Measurements from ENCODE around the gene HS3ST6. TPM values are rescaled to one million over a fixed set of nuclear protein-coding genes. Genes with fewer than 3 reads are reported as not detected.
A peak's percentile ranks its signal among the peaks of the same experiment; 100 is the strongest.

HS3ST6 gene
- polyA plus RNA-seq, 1 of the 3 experiments (the other 2 are of a cell fraction): 0.03 TPM

GRCh38 chr16:1929578-1930337 lies 11.5 kb upstream of the HS3ST6 start (continued):
- TF ChIP-seq PBX3 (IDR thresholded peaks at IDR 0.05): no peak
- peak; percentile 93 for TF ChIP-seq NRF1 (IDR thresholded peaks at IDR 0.05; ENCODE audit: low read depth, low read length)
- peak; percentile 54 for TF ChIP-seq POLR2AphosphoS5 (IDR thresholded peaks at IDR 0.05; ENCODE audit: low read depth, low read length)
- TF ChIP-seq TCF12 (IDR thresholded peaks at IDR 0.05): no peak
- TF ChIP-seq SMC3 (IDR thresholded peaks at IDR 0.05; ENCODE audit: low read depth, low read length): peak; percentile 98
- peak; percentile 64 for TF ChIP-seq CHD2 (IDR thresholded peaks at IDR 0.05; ENCODE audit: low read length, partially characterized antibody)
- TF ChIP-seq FOXM1 (IDR thresholded peaks at IDR 0.05; ENCODE audit: low read depth): no peak
- peak; percentile 53; the same call in 1 of the 2 replicates for TF ChIP-seq TAF1 (IDR thresholded peaks at IDR 0.05; ENCODE audit: borderline replicate concordance, low read depth, low read length)
- no peak for TF ChIP-seq MEF2A (IDR thresholded peaks at IDR 0.05; ENCODE audit: borderline replicate concordance, low read depth)
- no peak for TF ChIP-seq USF2 (IDR thresholded peaks at IDR 0.05; ENCODE audit: borderline replicate concordance, low read depth, low read length)

GRCh38 chr16:1929105-1929504 lies 10.9 kb upstream of the HS3ST6 start:
- no peaks in the 10 kb centered on the region for H3F3A ChIP-seq (replicated peaks; ENCODE audit: insufficient read depth)
- H3K4me1 ChIP-seq (ENCODE audit: control insufficient read depth in 1 of 2, insufficient read depth in 2 of 2, low read depth in 1 of 2, low read length in 1 of 2): peaks cover 0 to 17% of the 10 kb centered on the region in 2 experiments; a peak in 1 of 4 replicates
- H3K27ac ChIP-seq (ENCODE audit: low read depth in 2 of 2, low read length in 1 of 2): peak overlapping the region in 1 of 2 experiments; percentile 77; a peak in 3 of 4 replicates
- 23% methylated on average over 4 of the region's 11 CpGs for WGBS (ENCODE audit: low lambda C conversion rate)
- H3K79me2 ChIP-seq (ENCODE audit: insufficient read depth): no peaks in the 10 kb centered on the region
- no peaks in the 10 kb centered on the region for H3K27me3 ChIP-seq (ENCODE audit: insufficient read depth)
- peak overlapping the region; percentile 84 for H2AFZ ChIP-seq (ENCODE audit: low read depth)
- CTCF ChIA-PET: interaction anchor here (0.8 to 5.2 kb wide), 38 partner anchors 8 to 248 kb away, joined by 3 to 137 read pairs (median 6); partner anchors contain the start of genes EME2, FAHD1, HAGH and HS3ST6
- H3K4me3 ChIP-seq (ENCODE audit: low read depth in 2 of 2, low read length in 1 of 2): peak overlapping the region; percentile 56 to 64
- peak overlapping the region; percentile 83 for H3K4me2 ChIP-seq
- H3K9ac ChIP-seq: peak overlapping the region; percentile 76
- no peaks in the 10 kb centered on the region for H3K9me2 ChIP-seq
- peak; percentile 87 for DNase-seq
- no peaks in the 10 kb centered on the region for H3K36me3 ChIP-seq (replicated peaks in 1 of 2; ENCODE audit: control insufficient read depth in 1 of 2, insufficient read depth in 2 of 2, low read length in 1 of 2)
- POLR2A ChIA-PET: interaction anchor here (0.9 to 1.5 kb wide), 4 partner anchors 32 to 68 kb away, joined by 3 to 8 read pairs (median 4); partner anchors contain the start of gene RPS2
- no peaks in the 10 kb centered on the region for H3K9me3 ChIP-seq
- no peaks in the 10 kb centered on the region for H4K20me1 ChIP-seq (ENCODE audit: insufficient read depth)
- no peak for TF ChIP-seq PBX3 (IDR thresholded peaks at IDR 0.05)
- no peak for TF ChIP-seq JUND (IDR thresholded peaks at IDR 0.05)
- TF ChIP-seq YY1 (IDR thresholded peaks at IDR 0.05; ENCODE audit: low read depth): no peak
- TF ChIP-seq EZH2phosphoT487 (IDR thresholded peaks at IDR 0.05; ENCODE audit: borderline replicate concordance, low read depth): no peak
- TF ChIP-seq RXRA (IDR thresholded peaks at IDR 0.05; ENCODE audit: borderline replicate concordance, low read depth): no peak
- no peak for TF ChIP-seq CTCF (IDR thresholded peaks at IDR 0.05)
- no peak for TF ChIP-seq TAF1 (IDR thresholded peaks at IDR 0.05; ENCODE audit: borderline replicate concordance, low read depth, low read length)
- TF ChIP-seq POLR2AphosphoS5 (IDR thresholded peaks at IDR 0.05; ENCODE audit: low read depth, low read length): no peak
- no peak for TF ChIP-seq REST (IDR thresholded peaks at IDR 0.05; ENCODE audit: low read depth, low read length)
- TF ChIP-seq GATA2 (CRISPR knock-in tag; IDR thresholded peaks at IDR 0.05): no peak
- no peak for TF ChIP-seq GABPA (IDR thresholded peaks at IDR 0.05; ENCODE audit: low read depth)
- TF ChIP-seq IRF3 (IDR thresholded peaks at IDR 0.05; ENCODE audit: low read depth, low read length): no peak
- no peak for TF ChIP-seq NFIC (IDR thresholded peaks at IDR 0.05; ENCODE audit: borderline replicate concordance)

Data from SK-N-SH (cell line).